Psoas muscle (tissue), 8 donors: ENCODE measurements around the gene PTCHD1. TPM values are rescaled to one million over a fixed set of nuclear protein-coding genes. Genes with fewer than 3 reads are reported as not detected.
A peak's percentile ranks its signal among the peaks of the same experiment; 100 is the strongest.

Experiments used
- ATAC-seq, 4 donors: fragments of 200-7000 bp; cut with Tn5 transposase; one replicate each; pipeline ENCODE4 v1.9.1; 2020; ENCODE audit warnings: moderate library complexity in 3 of 4, mild to moderate bottlenecking in 2 of 4
- DNase-seq, 2 donors: peaks; one replicate each; pipeline ENCODE4 v3.0.0-alpha.2; 2020
- H3K27ac ChIP-seq: fragments of 200-600 bp; one replicate; pipeline ENCODE4 v1.8.0; 2022
- H3K27me3 ChIP-seq, 3 donors: fragments of 200-600 bp in 1 of 3; one replicate each; pipeline versions ENCODE4 v1.6.1 to v1.8.0; 2013 to 2022; ENCODE audit warnings: low read length in 2 of 3, mild to moderate bottlenecking in 2 of 3, moderate library complexity in 1 of 3; ENCODE audit not compliant: insufficient read depth in 3 of 3
- H3K36me3 ChIP-seq, 2 donors: fragments of 200-600 bp in 1 of 2; one replicate each; pipeline versions ENCODE4 v1.6.1 to v1.8.0; 2013 to 2022; ENCODE audit warnings: low read depth in 1 of 2, mild to moderate bottlenecking in 1 of 2, moderate library complexity in 1 of 2; ENCODE audit not compliant: insufficient read depth in 1 of 2
- H3K4me1 ChIP-seq: fragments of 200-600 bp; one replicate; pipeline ENCODE4 v1.8.0; 2022
- H3K4me3 ChIP-seq: fragments of 200-600 bp; one replicate; pipeline ENCODE4 v1.8.0; 2022; ENCODE audit warnings: mild to moderate bottlenecking
- H3K9me3 ChIP-seq: fragments of 200-600 bp; one replicate; pipeline ENCODE4 v1.8.0; 2022
- WGBS, 3 donors: extraction: QIAGEN DNeasy Blood & Tissue Kit; methylation state at CpG; one replicate each; pipeline versions ENCODE4 v1.1.6 to v1.1.7; 2013; 5-methylcytosine and 5-hydroxymethylcytosine counted together
- intact Hi-C, 2 donors: fragments of 100-400 bp; cut with DNase I; formaldehyde crosslinking; loops; one replicate each; pipeline versions ENCODE4 v1.11.0 to v1.14.2; 2022
- long read RNA-seq, 2 donors: library from polyadenylated mRNA; unstranded; transcript quantifications; one replicate each; pipeline ENCODE4 v2.0.0, GENCODE V29; 2021
- polyA plus RNA-seq, 3 donors: library from polyadenylated mRNA; stranded (reverse); fragments of 200-250 nt; gene quantifications; one replicate each; pipeline ENCODE4 v1.2.3, GENCODE V29; 2013
- total RNA-seq, 4 donors: library from RNA; stranded (reverse); fragmentation: NEBNext Ultra II Directional in 2 of 4; extraction: Animal tissue kit (Norgen Biotek cat#: 25700) in 2 of 4; gene quantifications; one replicate each; pipeline versions ENCODE4 v1.2.1 to v1.2.4, GENCODE V29; 2021 to 2023
- TF ChIP-seq, protein P1 (sequence below): fragments of 200-600 bp; IDR thresholded peaks from one replicate; pipeline ENCODE4 v1.8.0; 2022; ENCODE audit warnings: antibody characterized with exemption
- donor health status: healthy with polysubstance abuse.
- donor health status: DM: no; HTN: no; CAD: no; lungs with moderate emphysema.
- donor health status: Bipolar disorder and iron deficiency.
- donor health status: healthy.
- donor health status: DM: yes; HTN: yes; CAD: no.
- donor health status: DM: no; HTN: no; CAD: no.
- donor health status: DM: no; HTN: no; CAD: no.
- donor health status: DM: yes; HTN: yes; CAD: no.

The PTCHD1 gene
- under 1 TPM; 0.05 to 0.13 (median 0.10) TPM for total RNA-seq
- under 1 TPM; 0.01 to 0.05 (median 0.01) TPM for polyA plus RNA-seq
- long read RNA-seq, donor 1 = 0 reads
- long read RNA-seq, donor 2 = 0 reads

DNA sequence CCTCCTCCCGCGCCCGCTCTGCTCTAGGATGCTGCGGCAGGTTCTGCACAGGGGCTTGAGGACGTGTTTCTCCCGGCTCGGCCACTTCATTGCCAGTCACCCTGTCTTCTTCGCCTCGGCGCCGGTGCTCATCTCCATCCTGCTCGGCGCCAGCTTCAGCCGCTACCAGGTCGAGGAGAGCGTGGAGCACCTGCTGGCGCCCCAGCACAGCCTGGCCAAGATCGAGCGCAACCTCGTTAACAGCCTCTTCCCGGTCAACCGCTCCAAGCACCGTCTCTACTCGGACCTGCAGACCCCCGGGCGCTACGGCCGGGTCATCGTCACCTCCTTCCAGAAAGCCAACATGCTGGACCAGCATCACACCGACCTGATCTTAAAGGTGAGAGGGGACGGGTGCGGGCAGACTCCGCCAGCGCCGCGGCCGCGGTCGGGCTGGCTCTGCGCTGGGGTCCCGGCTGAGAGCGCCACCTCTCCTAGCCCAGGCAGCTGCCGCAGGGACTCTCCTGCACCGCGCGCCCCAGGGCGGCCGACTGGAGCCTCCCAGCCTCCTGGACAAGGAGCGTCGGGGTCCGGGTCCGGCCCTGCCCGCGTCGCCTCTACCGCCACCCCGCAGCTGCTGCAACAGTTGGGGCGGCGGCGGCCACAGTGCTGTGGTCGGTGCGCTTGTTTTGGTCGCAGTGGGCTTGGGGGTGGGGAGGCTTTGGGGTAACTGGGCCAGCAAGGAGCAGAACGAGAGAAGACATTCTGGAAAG is at the start of gene PTCHD1:
Gene PTCHD1, plus strand, starts transcription at position 2 of the 752 bp plus-strand sequence. Its CDS starts 27 bp downstream, at position 29.
- peak in 1 of 4 donors; percentile 11 for ATAC-seq
- TF ChIP-seq, protein P1, sequence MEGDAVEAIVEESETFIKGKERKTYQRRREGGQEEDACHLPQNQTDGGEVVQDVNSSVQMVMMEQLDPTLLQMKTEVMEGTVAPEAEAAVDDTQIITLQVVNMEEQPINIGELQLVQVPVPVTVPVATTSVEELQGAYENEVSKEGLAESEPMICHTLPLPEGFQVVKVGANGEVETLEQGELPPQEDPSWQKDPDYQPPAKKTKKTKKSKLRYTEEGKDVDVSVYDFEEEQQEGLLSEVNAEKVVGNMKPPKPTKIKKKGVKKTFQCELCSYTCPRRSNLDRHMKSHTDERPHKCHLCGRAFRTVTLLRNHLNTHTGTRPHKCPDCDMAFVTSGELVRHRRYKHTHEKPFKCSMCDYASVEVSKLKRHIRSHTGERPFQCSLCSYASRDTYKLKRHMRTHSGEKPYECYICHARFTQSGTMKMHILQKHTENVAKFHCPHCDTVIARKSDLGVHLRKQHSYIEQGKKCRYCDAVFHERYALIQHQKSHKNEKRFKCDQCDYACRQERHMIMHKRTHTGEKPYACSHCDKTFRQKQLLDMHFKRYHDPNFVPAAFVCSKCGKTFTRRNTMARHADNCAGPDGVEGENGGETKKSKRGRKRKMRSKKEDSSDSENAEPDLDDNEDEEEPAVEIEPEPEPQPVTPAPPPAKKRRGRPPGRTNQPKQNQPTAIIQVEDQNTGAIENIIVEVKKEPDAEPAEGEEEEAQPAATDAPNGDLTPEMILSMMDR = no peak
- 1 to 39% (median 2%) methylated on average over 15 to 61 of the region's 64 CpGs for WGBS, 3 donors

DNA sequence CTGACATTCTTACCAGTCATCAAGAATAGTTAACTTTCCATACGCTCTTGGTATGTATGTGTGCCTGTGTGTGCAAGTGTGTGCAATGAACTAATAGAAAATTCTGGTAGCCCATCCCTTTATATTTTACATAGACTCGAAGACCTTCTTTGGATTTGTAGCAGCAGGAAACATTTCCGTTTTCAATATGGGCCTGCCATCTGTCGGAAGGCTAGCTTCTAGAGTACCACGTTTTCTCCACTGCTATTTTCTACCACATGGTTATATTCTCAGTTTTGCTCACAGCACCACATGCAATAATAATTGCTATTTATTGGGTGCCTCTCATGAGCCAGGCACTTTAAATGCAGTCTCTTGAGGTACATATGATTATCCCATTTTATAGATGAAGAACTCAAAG is 47.9 kb upstream of the PTCHD1 start:
- Histone ChIP-seq H3K27ac (no peak overlapping the region), H3K9me3 (no peaks in the 10 kb centered on the region), H3K36me3 (no peaks in the 10 kb centered on the region), H3K4me1 (no peaks in the 10 kb centered on the region), H3K27me3 (no peaks in the 10 kb centered on the region), H3K4me3 (no peak overlapping the region)
- TF ChIP-seq, protein P1 = no peak
- intact Hi-C loops = no loop called here
- 85 to 95% (median 90%) methylated on average over 5 of the region's 5 CpGs for WGBS, 3 donors
- no peak for DNase-seq
- no peak for ATAC-seq

More for the DNA sequence above, at the start of gene PTCHD1:
- Histone ChIP-seq H3K27me3 (peaks cover 0 to 79% (median 7%) of the 10 kb centered on the region in 3 donors), H3K4me1 (peaks cover 2% of the 10 kb centered on the region), H3K4me3 (peak within 1 kb of the TSS; percentile 54), H3K36me3 (no peaks in the 10 kb centered on the region), H3K9me3 (no peaks in the 10 kb centered on the region), H3K27ac (no peak within 1 kb of the TSS)
- peak in 1 of 2 donors; percentile 42 for DNase-seq
- intact Hi-C loops = no loop called here

DNA sequence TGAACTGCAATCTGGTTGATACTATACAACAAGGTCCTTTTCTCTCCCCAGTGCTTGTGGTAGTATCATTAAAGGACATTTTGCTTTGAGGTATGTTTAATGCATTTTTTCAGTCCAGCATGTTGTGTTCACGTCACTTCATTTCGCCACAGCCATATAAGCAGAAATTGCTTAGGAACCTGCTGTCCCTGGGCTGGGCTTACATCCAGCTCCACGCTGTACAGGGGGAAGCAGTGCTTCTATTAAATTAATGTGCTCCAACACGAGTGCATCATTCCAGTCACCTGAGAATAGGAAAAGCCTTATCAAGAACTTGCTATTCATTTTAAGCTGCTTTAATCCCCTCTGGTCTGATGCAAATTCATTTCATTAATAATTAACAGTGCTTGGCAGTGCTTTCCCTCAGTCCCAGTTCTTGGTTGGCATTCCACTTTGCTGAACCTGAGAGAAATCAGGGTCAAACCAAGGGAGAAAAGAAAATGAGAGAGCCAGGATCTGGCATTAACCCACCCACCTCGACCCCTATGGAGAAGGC is 47.4 kb upstream of the PTCHD1 start:
- TF ChIP-seq, protein P1 = no peak
- Histone ChIP-seq H3K4me1 (no peaks in the 10 kb centered on the region), H3K4me3 (no peak overlapping the region), H3K9me3 (no peaks in the 10 kb centered on the region), H3K27ac (no peak overlapping the region), H3K36me3 (no peaks in the 10 kb centered on the region), H3K27me3 (no peaks in the 10 kb centered on the region)
- DNase-seq (no peak), ATAC-seq (no peak)
- 69 to 91% (median 81%) methylated on average over 5 of the region's 5 CpGs for whole genome bisulfite sequencing, 3 donors
- intact Hi-C loops = no loop called here

DNA sequence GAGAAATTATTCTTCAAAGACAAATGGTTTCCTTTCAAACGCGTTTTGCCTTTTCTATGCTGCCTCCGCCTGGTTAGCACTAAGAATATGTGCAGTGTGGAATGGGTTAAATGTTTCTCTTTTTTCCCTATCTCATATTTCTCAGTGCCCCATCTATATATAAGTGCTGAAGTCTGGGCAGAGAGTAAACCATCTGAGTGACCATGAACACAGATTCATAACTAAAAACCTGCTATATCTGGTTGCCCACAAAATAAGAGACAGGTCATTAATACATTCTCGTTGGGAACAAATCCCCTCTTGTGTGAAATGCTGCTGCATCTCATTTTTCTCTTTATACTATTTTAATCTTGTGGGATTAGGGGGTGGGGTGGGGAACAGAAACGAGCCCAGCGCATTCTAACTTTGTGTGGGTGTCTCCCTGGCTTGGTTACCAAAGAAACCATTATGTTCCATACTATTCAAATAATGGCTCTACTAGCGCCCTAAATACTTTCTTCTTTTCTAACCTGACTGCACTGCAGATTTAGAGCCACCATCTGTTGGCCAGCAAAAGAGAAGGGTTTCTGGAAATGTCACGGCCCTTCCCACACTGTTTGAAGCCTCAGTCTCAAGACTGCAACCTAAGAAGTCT is 42.2 kb upstream of the PTCHD1 start:
- H3K27ac ChIP-seq = peak overlapping the region; percentile 46
- ATAC-seq = no peak
- H3K9me3 ChIP-seq = no peaks in the 10 kb centered on the region

More for the DNA sequence above, 42.2 kb upstream of the PTCHD1 start:
- no peak for DNase-seq
- Histone ChIP-seq H3K4me1 (no peaks in the 10 kb centered on the region), H3K27me3 (no peaks in the 10 kb centered on the region), H3K36me3 (no peaks in the 10 kb centered on the region), H3K4me3 (peak overlapping the region; percentile 15)
- TF ChIP-seq, protein P1 = no peak
- WGBS, 3 donors = 28 to 44% (median 38%) methylated on average over 8 of the region's 8 CpGs
- intact Hi-C loops = no loop called here
